ENCODE measurements around the gene RUNX2.

- TF ChIP-seq ZFP3 (CRISPR knock-in tag; IDR thresholded peaks at IDR 0.05), result no peak
- TF ChIP-seq GLIS3 (CRISPR knock-in tag; IDR thresholded peaks at IDR 0.05), result no peak
Observed at GRCh38 chr6:45630314-45630713, 302.2 kb downstream of the RUNX2 start.
